ENCODE measurements around the gene CMTM6.
"Not testable (repeated sequence)": the region's sequence is repeated elsewhere in the genome, so short reads cannot be mapped to it uniquely, and the experiment has no call there.

The CMTM6 gene

DNA sequence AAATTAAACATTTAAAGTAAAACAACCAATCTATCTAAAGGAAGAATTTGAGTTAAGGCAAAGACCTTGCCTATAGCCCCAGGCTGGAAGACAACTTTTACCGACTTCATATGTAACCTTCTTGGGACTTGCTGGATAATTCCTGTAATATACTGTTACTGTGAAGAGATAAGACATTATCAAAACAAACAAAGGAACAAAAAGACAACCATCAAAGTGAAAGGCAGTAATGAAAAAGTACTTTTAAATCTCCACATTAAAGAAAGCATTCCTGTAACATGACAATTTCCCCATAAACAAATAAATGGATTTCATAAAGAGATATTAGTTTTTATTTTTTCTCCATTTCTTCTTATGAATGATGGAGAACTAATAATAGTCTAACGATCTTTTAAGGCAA, 2.4 kb downstream of the CMTM6 start:
- DNase-seq (ENCODE audit: low read depth in 2 of 2, low spot score in 1 of 2): no peak

- DNase-seq (ENCODE audit: low read depth in 2 of 2, low spot score in 1 of 2): no peak
Measured at GRCh38 chr3:32499585-32499984, 3.1 kb downstream of the CMTM6 start.

- no peak for DNase-seq (ENCODE audit: low read depth in 2 of 2, low spot score in 1 of 2)
Measured at GRCh38 chr3:32498992-32499391, 3.7 kb downstream of the CMTM6 start.

- DNase-seq (ENCODE audit: low read depth in 2 of 2, low spot score in 1 of 2): no peak
Measured at GRCh38 chr3:32498252-32498651, 4.4 kb downstream of the CMTM6 start.

DNA sequence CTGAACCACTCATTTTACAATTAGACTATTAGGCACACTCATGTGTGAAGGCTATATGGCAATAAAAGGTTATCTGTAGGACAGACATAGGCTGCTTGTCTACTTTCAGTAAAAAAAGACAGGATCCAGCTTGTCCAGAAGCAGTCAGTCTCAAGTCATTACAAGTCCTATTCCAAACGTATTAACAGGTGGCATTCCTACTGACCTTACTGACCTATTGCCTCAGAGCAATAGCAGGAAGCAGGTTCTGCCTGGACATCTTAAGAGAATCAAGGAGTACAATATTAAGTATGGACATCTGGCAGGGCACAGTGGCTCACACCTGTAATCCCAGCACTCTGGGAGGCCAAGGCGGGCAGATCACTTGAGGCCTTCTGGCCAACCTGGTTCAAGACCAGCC, 7.0 kb downstream of the CMTM6 start:
- DNase-seq (ENCODE audit: low read depth in 2 of 2, low spot score in 1 of 2): no peak

DNA sequence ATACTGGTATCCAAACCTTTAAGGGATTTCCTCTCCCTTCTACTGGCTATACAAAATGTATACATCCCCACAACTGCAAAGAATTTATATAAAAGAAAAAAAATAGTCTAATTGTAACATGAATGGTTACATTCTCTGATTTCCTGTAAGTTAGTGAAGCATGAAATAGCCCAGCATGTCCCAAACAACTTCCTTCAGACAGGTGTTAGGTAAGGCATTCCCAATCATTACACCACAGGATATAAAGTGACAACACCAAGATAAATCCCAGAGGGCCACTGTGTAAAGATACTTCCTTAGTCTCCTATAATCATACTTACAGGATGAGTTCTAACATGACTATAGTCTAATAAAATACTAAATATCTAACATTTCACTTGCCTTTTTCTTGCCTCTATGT, 7.6 kb downstream of the CMTM6 start:
- no peak for DNase-seq (ENCODE audit: low read depth in 2 of 2, low spot score in 1 of 2)

GRCh38 chr3:32493437-32494414, 8.9 kb downstream of the CMTM6 start:
- DNase-seq (ENCODE audit: low read depth in 2 of 2, low spot score in 1 of 2): no peak

- DNase-seq (ENCODE audit: low read depth in 2 of 2, low spot score in 1 of 2): no peak
Measured at GRCh38 chr3:32492684-32493436, 9.8 kb downstream of the CMTM6 start.

DNA sequence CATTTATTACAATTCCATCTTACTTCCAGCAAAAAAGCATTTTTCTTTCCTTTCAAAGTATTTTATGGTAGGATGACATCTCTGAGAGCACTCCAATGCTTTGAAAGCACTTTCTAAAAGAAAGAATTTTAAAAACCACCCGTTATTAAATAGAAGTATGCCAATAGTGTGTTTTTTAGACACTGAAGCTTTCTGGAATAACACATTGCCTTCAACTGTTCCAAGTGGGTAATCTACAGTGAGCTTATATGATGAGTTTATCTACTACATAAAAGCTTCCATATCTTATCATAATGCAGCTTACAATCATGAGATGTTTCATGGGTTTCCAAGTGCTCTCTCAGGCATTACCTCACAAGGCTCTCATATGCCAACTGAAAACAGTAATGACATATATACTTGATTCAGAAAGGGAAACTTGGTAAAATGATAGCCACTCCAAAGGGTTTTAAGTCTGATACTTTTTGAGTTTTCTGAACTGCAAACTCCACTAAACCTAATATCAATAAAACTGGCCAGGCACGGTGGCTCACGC, 14.1 kb downstream of the CMTM6 start:
- DNase-seq (ENCODE audit: low read depth in 2 of 2, low spot score in 1 of 2): no peak

DNA sequence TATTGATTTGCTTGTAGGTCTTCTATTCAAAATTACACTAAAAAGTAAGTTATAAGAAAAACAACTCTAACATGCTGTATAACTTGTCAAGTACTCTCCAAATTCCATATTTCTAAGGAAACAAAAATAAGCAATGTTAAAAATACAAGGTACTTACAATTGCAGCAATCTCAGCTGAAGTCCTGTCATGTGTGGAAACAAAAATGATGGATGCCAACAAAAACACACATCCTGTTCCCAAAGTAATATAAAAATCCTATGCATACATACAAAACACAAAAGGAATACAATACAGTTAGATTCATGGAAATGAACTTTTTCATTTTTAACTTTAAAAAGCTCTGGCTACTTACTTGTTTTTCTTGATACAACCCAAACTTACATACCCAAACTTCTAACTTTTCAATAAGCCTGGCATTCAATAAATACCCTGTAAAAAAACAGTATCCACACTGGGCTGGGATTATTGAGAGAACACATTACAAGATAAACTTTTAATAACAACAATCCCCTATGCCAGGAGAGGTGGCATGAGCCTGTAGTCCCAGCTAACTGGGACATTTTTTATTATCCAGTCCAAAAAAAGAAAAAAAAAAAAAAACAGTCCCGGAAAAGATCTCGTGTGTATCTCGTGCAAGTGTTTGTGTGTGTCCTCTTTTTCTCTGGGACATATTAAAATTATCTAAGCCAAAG, 14.7 kb downstream of the CMTM6 start:
- DNase-seq (ENCODE audit: low read depth in 2 of 2, low spot score in 1 of 2): no peak

- DNase-seq (ENCODE audit: low read depth in 2 of 2, low spot score in 1 of 2): no peak
Measured at GRCh38 chr3:32484436-32484835, 18.2 kb downstream of the CMTM6 start.

DNA sequence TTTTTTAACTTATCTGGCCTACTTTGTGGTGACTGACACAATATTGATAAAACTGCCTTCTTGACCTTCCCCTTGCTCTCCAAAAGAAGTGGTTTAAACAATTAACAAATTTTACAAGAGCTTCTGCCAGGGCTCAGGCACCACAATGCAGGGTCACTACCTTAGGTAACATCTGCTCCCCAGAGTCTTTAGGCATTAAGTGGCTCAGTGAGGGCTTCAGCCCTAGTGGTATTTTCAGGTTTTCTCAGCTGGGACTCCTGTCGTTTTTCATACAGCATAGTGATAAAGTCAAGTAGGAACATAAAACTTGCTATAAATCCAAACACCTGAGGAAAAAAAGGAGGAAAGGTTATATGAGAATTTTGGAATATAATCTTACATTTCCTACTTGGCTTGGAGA, 18.9 kb downstream of the CMTM6 start:
- DNase-seq (ENCODE audit: low read depth in 2 of 2, low spot score in 1 of 2): no peak

DNA sequence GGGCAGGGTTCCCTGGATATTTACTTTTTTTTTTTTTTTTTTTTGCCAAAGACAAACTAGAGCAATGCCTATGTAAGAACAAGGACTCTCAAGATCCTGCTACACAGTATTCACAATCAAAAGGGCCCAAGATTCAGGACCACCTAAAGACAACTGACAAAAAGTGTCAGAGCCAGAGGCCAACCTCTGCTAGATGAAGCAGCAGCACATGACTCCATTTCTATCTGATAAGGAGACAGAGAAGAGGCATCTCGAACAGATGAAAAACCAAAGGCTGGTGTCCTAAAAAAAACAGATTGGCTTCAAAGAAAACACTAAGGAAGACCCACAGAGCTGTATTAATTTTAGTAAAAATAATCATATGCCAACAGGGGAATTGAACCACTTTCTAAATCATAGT, 20.0 kb downstream of the CMTM6 start:
- DNase-seq (ENCODE audit: low read depth in 2 of 2, low spot score in 1 of 2): no peak

GRCh38 chr3:32481791-32482631, 20.6 kb downstream of the CMTM6 start:
- no peak for DNase-seq (ENCODE audit: low read depth in 2 of 2, low spot score in 1 of 2)

DNA sequence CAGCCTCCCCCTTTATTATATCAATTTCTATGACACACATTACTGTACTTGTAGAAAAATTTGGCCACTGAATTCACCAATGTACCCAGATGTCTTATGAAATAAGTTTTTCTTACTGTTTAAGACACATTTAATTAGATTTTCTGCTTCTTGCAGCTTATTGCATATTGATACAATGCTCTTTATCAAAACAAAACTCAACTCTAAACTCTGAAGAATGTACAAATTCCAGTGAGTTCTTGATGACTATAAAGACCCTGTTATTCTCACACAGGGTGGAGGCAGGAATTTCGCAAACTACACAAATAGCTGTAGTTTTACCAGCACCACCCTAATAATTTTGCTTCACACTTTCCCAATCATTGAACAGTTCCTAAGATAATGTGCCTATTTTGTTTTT, 22.0 kb downstream of the CMTM6 start:
- DNase-seq (ENCODE audit: low read depth in 2 of 2, low spot score in 1 of 2): no peak

GRCh38 chr3:32474201-32474600, 28.5 kb downstream of the CMTM6 start:
- no peak for DNase-seq (ENCODE audit: low read depth in 2 of 2, low spot score in 1 of 2)

GRCh38 chr3:32472151-32472550, 30.5 kb downstream of the CMTM6 start:
- DNase-seq (ENCODE audit: low read depth in 2 of 2, low spot score in 1 of 2): not testable (repeated sequence)

DNA sequence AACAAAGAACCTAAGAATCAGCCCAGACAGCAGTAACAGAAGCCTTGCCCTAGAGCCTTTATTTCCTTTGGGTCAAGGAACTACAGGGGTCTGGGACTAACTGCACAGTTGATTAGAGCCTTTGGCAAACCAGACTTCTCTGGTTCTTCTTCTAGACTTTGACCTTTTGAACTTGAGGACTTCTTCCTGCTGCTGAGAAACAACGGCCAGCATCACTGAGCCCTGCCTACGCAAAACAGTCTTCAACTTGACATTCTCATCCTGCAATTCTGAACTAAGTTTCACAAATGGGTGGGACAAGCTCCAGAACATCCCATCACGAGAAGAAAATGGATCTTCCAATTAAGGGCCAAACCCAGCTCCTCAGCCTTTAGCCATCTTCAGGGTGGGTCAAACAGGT, 31.4 kb downstream of the CMTM6 start:
- DNase-seq (ENCODE audit: low read depth in 2 of 2, low spot score in 1 of 2): no peak

DNA sequence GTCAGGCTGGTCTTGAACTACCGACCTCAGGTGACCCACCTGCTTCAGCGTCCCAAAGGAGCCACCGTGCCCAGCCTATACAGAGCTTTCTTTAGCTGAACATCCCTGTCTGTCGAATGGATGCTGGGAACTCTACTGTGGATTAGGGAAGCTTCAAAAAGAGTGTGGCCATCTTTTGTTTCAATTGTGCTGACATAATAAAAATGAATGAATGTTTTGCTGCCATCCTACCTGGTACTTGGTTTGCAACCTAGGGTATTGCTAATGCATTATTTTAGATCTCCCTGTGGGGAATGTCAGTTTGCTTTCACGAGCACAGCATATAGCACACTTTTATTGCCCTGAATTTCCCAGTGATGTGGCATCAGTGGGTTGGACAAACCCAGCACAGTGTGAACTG, 32.3 kb downstream of the CMTM6 start:
- no peak for DNase-seq (ENCODE audit: low read depth in 2 of 2, low spot score in 1 of 2)

DNA sequence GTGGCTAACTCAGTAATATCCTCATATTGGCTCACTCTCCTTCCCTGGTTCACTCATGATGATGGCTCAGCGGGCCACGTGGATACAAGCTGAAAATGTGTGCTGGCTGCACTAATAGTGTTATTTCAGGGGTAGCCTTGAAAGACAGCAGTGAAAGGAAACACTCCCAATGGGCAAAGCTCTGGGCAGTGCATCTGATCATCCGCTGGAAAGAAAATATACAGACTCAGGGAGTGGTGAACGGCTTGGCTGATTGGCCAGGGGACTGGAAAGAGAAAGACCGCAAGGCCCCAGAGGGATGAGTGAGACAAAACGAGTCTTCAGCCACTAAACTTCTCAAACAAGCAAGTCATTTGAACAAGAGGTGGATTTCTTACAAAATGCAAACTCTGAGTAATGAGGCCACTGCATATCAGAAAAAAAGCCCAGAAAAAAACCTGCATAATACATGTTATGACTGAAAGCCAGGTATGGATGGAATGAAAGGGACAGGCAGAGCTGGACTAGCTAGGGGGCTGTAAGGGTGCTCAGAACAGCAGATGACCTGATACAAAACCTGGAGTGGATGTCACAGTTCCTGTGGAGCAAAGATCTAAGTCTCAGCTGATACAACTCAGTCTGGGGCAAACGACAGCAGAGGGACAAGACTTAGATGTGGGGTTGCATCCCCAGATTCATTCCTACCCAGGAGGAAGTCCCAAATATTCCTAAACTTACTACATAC, 33.3 kb downstream of the CMTM6 start:
- DNase-seq (ENCODE audit: low read depth in 2 of 2, low spot score in 1 of 2): no peak
